Endodermal cell (in vitro differentiated cells): ENCODE results near the gene SCN2B. TPM values are rescaled to one million over a fixed set of nuclear protein-coding genes. Genes with fewer than 3 reads are reported as not detected.

Experiments used
- DNase-seq: peaks from one replicate; pipeline ENCODE4 v3.0.0-alpha.2; 2017
- H3K27ac ChIP-seq: 2 replicates; pipeline ENCODE4 v1.5.1; 2013; ENCODE audit warnings: mild to moderate bottlenecking, low read depth, low read length, moderate library complexity
- H3K27me3 ChIP-seq: 2 replicates; pipeline ENCODE4 v1.6.1; 2013; ENCODE audit warnings: mild to moderate bottlenecking, low read length, moderate library complexity; ENCODE audit not compliant: insufficient read depth, control insufficient read depth, poor library complexity, severe bottlenecking
- H3K36me3 ChIP-seq: 2 replicates; pipeline ENCODE4 v1.7.0; 2013; ENCODE audit warnings: mild to moderate bottlenecking, low read length, moderate library complexity; ENCODE audit not compliant: control insufficient read depth, insufficient read depth
- H3K4me1 ChIP-seq: one replicate; pipeline ENCODE4 v1.7.0; 2013; ENCODE audit warnings: low read length; ENCODE audit not compliant: control insufficient read depth, insufficient read depth
- H3K4me3 ChIP-seq: 2 replicates; pipeline ENCODE4 v1.5.1; 2013; ENCODE audit warnings: mild to moderate bottlenecking, low read length, moderate library complexity
- H3K9ac ChIP-seq: 2 replicates; pipeline ENCODE4 v1.6.1; 2013; ENCODE audit warnings: mild to moderate bottlenecking, low read length, moderate library complexity; ENCODE audit not compliant: poor library complexity, severe bottlenecking; ENCODE audit errors: extremely low read depth
- H3K9me3 ChIP-seq: 2 replicates; pipeline ENCODE4 v1.6.1; 2013; ENCODE audit warnings: mild to moderate bottlenecking, low read length, moderate library complexity; ENCODE audit not compliant: control insufficient read depth
- H3K27ac Mint-ChIP-seq: 2 replicates; pipeline ENCODE4 v1.8.0; 2020; ENCODE audit warnings: mixed read lengths
- H3K27me3 Mint-ChIP-seq: 2 replicates; pipeline ENCODE4 v1.8.0; 2021; ENCODE audit warnings: mild to moderate bottlenecking, mixed read lengths; ENCODE audit not compliant: insufficient read depth
- H3K36me3 Mint-ChIP-seq: 2 replicates; pipeline ENCODE4 v1.8.0; 2020; ENCODE audit warnings: low read depth, mixed read lengths
- H3K4me1 Mint-ChIP-seq: 2 replicates; pipeline ENCODE4 v1.8.0; 2020; ENCODE audit warnings: mixed read lengths
- H3K4me3 Mint-ChIP-seq: 2 replicates; pipeline ENCODE4 v1.8.0; 2020; ENCODE audit warnings: mild to moderate bottlenecking, moderate library complexity, mixed read lengths
- H3K9me3 Mint-ChIP-seq: 2 replicates; pipeline ENCODE4 v1.8.0; 2020; ENCODE audit warnings: mild to moderate bottlenecking, mixed read lengths
- WGBS, 2 experiments: methylation state at CpG; one replicate each; pipeline versions ENCODE4 v1.1.5 to v1.1.7; 2013; ENCODE audit warnings: missing lambda C conversion rate in 2 of 2, mixed read lengths in 1 of 2; ENCODE audit not compliant: insufficient coverage in 1 of 2, insufficient read length in 1 of 2; 5-methylcytosine and 5-hydroxymethylcytosine counted together
- total RNA-seq, 2 donors: library from RNA; stranded (reverse); fragmentation: NEBNext Ultra II Directional in 1 of 2; extraction: Animal tissue kit (Norgen Biotek cat#: 25700) in 1 of 2; gene quantifications; 2 replicates in 1 of 2; 3 replicates in 1 of 2; pipeline ENCODE4 v1.2.1, GENCODE V29; 2021
- TF ChIP-seq, protein P1 (sequence below): fragments of 200-600 bp; sonication (generic); conservative IDR thresholded peaks from 2 replicates; pipeline ENCODE4 v1.5.0; 2021; ENCODE audit warnings: antibody characterized with exemption, mild to moderate bottlenecking

Gene SCN2B
- total RNA-seq, 2 donors from 2014 or later, result 0.11 to 0.20 TPM

DNA sequence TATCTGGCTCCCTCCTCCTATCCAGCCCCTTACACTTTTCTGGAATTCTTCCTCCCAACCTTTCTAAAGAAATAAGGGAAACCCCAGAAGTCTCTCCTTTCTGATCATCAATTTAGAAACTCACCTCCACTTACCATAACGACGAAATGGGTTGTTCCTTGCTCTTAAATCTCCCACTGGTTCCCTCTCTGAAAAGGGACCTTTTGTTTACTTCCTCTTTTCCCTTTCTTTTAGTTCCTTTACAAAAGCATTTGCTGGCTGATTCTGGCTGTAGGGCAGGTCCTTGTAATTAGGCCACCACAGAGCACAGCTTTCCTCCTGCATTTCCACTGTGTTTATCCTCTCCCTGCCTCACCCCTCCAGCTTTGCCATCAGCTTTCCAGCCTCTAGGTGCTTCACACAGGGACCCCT, 36.3 kb upstream of the SCN2B start:
- Histone ChIP-seq H3K27ac (no peak overlapping the region), H3K9me3 (no peaks in the 10 kb centered on the region), H3K4me3 (no peak overlapping the region), H3K9ac (no peak overlapping the region), H3K27me3 (no peaks in the 10 kb centered on the region), H3K36me3 (no peaks in the 10 kb centered on the region), H3K4me1 (peaks cover 5% of the 10 kb centered on the region)
- Mint-ChIP-seq H3K9me3 (no peaks in the 10 kb centered on the region), H3K27ac (no peak overlapping the region), H3K27me3 (peaks cover 8% of the 10 kb centered on the region), H3K36me3 (no peaks in the 10 kb centered on the region), H3K4me3 (no peak overlapping the region), H3K4me1 (peaks cover 40% of the 10 kb centered on the region)
- WGBS, 2 experiments, result 52 to 67% methylated on average over 2 of the region's 2 CpGs
- no peak for DNase-seq
- TF ChIP-seq, protein P1, sequence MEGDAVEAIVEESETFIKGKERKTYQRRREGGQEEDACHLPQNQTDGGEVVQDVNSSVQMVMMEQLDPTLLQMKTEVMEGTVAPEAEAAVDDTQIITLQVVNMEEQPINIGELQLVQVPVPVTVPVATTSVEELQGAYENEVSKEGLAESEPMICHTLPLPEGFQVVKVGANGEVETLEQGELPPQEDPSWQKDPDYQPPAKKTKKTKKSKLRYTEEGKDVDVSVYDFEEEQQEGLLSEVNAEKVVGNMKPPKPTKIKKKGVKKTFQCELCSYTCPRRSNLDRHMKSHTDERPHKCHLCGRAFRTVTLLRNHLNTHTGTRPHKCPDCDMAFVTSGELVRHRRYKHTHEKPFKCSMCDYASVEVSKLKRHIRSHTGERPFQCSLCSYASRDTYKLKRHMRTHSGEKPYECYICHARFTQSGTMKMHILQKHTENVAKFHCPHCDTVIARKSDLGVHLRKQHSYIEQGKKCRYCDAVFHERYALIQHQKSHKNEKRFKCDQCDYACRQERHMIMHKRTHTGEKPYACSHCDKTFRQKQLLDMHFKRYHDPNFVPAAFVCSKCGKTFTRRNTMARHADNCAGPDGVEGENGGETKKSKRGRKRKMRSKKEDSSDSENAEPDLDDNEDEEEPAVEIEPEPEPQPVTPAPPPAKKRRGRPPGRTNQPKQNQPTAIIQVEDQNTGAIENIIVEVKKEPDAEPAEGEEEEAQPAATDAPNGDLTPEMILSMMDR, result no peak

DNA sequence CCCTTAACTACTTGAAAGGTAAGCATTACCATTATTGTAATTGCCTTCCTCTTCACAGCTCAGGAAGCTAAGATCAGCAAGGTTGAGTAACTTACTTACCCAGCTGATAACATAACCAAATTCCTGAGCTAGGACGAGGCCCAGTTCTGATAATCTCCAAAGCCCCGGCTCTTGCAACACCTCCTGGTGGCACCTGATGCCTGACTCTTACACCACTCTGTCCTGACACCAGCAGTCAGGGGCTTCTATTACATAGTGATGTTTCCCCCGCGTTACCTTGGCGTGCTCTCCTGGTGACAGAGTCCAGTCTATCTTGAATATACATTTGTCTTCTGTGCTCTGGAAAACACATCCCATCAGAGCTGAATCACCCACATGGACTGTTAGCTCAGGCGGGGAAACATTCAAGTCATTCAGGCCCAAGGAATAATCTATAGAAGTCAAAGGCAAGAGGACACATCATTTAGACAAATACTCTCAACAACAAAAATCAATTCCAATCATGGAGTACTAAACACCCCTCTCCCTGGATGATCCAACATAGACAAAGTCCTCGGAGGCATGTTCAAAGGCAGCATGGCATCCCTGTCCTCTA, 35.8 kb upstream of the SCN2B start:
- Mint-ChIP-seq H3K36me3 (no peaks in the 10 kb centered on the region), H3K4me3 (no peak overlapping the region), H3K4me1 (peaks cover 40% of the 10 kb centered on the region), H3K27ac (peak overlapping the region; percentile 65), H3K9me3 (no peaks in the 10 kb centered on the region), H3K27me3 (peaks cover 8% of the 10 kb centered on the region)
- TF ChIP-seq, protein P1, result peak; percentile 46
- Histone ChIP-seq H3K4me1 (peaks cover 5% of the 10 kb centered on the region), H3K9me3 (no peaks in the 10 kb centered on the region), H3K4me3 (no peak overlapping the region), H3K36me3 (no peaks in the 10 kb centered on the region), H3K27me3 (no peaks in the 10 kb centered on the region), H3K9ac (no peak overlapping the region), H3K27ac (no peak overlapping the region)
- WGBS, 2 experiments, result 61 to 85% methylated on average over 7 of the region's 7 CpGs
- peak; percentile 82 for DNase-seq

DNA sequence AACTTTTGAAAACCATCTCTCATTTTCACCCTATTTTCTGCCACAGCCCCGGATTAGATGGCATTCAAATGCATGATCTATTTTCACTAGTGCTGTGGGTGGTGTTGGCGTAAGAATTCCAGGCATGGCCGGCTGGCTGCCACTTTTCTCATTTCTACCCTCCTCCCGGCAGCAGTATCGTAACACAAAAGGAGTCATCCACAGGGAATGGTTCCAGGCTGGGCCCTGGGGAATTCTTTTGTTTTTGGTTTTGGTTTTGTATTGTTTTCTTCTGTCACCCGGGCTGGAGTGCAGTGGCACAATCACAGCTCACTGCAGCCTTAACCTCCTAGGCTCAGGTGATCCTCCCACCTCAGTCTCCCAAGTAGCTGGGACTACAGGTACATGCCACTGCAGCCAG, 34.6 kb upstream of the SCN2B start:
- TF ChIP-seq, protein P1, result no peak
- Histone ChIP-seq H3K9ac (no peak overlapping the region), H3K27me3 (no peaks in the 10 kb centered on the region), H3K4me3 (no peak overlapping the region), H3K27ac (no peak overlapping the region), H3K4me1 (peaks cover 5% of the 10 kb centered on the region), H3K9me3 (no peaks in the 10 kb centered on the region), H3K36me3 (no peaks in the 10 kb centered on the region)
- Mint-ChIP-seq H3K4me1 (peaks cover 41% of the 10 kb centered on the region), H3K36me3 (no peaks in the 10 kb centered on the region), H3K4me3 (no peak overlapping the region), H3K27me3 (peaks cover 14% of the 10 kb centered on the region), H3K27ac (peak overlapping the region; percentile 46), H3K9me3 (no peaks in the 10 kb centered on the region)
- DNase-seq, result peak; percentile 82
- WGBS, 2 experiments, result 20 to 49% methylated on average over 1 to 6 of the region's 6 CpGs
